Activated CD4-positive, alpha-beta T cell treated with anti-CD3 and anti-CD28 coated beads, Interleukin-2, amount 10 ng/mL, durations not matched to agents 24 days and 14 days (primary cell): Measurements from ENCODE around the gene TSPAN31. TPM values are rescaled to one million over a fixed set of nuclear protein-coding genes. Genes with fewer than 3 reads are reported as not detected.

Experiments
- DNase-seq: peaks from one replicate; pipeline ENCODE4 v3.0.0; 2022
- H3K27ac Mint-ChIP-seq: one replicate; pipeline ENCODE4 v1.8.0; 2022; ENCODE audit warnings: mild to moderate bottlenecking, mixed read lengths
- H3K27me3 Mint-ChIP-seq: one replicate; pipeline ENCODE4 v1.8.0; 2022; ENCODE audit warnings: mixed read lengths
- H3K36me3 Mint-ChIP-seq: one replicate; pipeline ENCODE4 v1.8.0; 2022; ENCODE audit warnings: low read depth, mild to moderate bottlenecking, mixed read lengths
- H3K4me1 Mint-ChIP-seq: one replicate; pipeline ENCODE4 v1.8.0; 2021; ENCODE audit warnings: mixed read lengths
- H3K4me3 Mint-ChIP-seq: one replicate; pipeline ENCODE4 v1.8.0; 2022; ENCODE audit warnings: mild to moderate bottlenecking, moderate library complexity, mixed read lengths
- H3K9me3 Mint-ChIP-seq: one replicate; pipeline ENCODE4 v1.8.0; 2021; ENCODE audit warnings: mixed read lengths
- intact Hi-C: fragments of 100-400 bp; cut with micrococcal nuclease; formaldehyde crosslinking; loops from one replicate; pipeline ENCODE4 v1.15.1; 2023
- total RNA-seq: library from RNA; stranded (reverse); gene quantifications from 2 replicates; pipeline ENCODE4 v1.2.3, GENCODE V29; 2022

Gene TSPAN31
- total RNA-seq, 1 donor from 2014 or later: 19.4 TPM

DNA sequence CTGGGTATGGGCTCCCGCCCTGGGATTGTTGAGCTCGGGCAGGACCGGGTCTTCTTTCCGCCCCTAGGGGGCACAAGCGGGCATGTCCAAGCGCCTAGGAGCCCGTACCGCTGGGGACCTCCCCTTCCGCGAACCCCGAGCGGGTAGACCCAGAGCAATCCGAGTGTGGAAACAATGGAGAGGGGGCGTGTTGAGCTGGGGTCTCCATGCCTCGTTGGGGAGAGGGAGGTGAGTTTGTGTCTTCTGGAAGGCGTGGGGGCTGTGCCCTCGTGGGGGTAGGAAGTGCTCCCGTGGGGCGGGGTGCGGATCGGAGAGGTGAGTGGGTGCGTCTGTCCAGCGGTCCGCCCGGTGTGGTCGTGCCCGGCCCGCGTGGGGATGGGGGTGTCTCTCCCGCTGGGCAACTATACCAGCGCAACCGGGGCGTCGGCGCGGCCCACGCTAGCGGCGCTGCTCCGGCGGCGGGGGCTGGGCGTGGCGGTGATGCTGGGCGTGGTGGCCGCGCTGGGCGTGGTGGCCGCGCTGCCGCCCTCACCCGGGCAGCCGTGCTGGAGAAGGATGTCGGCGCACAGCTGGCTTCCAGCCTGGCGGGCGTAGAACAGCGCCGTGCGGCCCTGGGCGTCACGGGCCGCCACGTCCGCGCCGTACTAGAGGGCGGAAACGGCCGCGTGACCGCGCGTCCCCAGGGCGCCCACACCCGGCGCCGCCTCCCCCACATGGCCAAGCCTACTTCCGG is 18.5 kb upstream of the TSPAN31 start:
- DNase-seq: peak; percentile 71
- intact Hi-C loops: no loop called here

GRCh38 chr12:57726884-57727757 is 17.7 kb upstream of the TSPAN31 start:
- Mint-ChIP-seq H3K36me3 (peaks cover 46% of the 10 kb centered on the region), H3K27me3 (no peaks in the 10 kb centered on the region), H3K27ac (no peak overlapping the region), H3K4me3 (no peak overlapping the region), H3K9me3 (no peaks in the 10 kb centered on the region), H3K4me1 (no peaks in the 10 kb centered on the region)
- DNase-seq: no peak
- intact Hi-C loops: no loop called here

More for the DNA sequence above, 18.5 kb upstream of the TSPAN31 start:
- no peaks in the 10 kb centered on the region for H3K27me3 Mint-ChIP-seq
- H3K4me1 Mint-ChIP-seq: no peaks in the 10 kb centered on the region
- H3K36me3 Mint-ChIP-seq: peaks cover 46% of the 10 kb centered on the region
- H3K9me3 Mint-ChIP-seq: no peaks in the 10 kb centered on the region
- H3K4me3 Mint-ChIP-seq: peak overlapping the region; percentile 55
- H3K27ac Mint-ChIP-seq: no peak overlapping the region

DNA sequence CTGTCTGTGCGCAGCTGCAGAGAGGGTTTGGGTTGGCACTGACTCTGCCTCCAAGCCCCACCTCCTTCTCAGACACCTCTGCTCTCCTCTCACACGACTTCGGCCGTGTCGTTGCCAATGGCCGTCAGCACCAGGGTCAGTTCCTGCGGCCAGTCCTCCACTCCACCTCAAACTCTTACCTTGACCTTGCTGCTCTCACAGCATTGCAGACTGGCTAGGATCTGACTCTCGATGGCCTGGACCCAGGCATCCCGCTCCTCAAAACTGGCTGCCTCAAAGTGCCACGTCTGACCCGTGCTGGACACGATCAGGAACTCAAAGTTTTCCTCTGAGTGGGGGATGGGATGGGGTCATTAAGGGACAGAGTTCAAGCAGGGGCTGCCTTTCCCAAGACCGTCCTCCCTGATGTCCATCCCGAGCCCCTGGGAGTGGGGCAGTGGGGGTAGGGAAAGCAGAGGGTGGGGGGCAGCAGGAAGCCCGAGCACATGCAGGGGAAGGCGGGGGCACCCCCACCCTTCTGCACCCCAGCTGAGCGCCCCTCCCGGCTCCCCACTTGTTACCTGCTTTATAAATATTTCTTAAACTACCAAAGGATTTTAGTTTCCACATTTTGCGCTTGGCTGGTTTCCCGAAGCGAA is 17.0 kb upstream of the TSPAN31 start:
- peaks cover 52% of the 10 kb centered on the region for H3K36me3 Mint-ChIP-seq
- intact Hi-C loops: no loop called here
- H3K27ac Mint-ChIP-seq: no peak overlapping the region
- H3K27me3 Mint-ChIP-seq: no peaks in the 10 kb centered on the region
- no peak for DNase-seq
- H3K4me1 Mint-ChIP-seq: no peaks in the 10 kb centered on the region
- H3K9me3 Mint-ChIP-seq: no peaks in the 10 kb centered on the region
- no peak overlapping the region for H3K4me3 Mint-ChIP-seq

- H3K4me3 Mint-ChIP-seq: no peak overlapping the region
- no peak for DNase-seq
- no peak overlapping the region for H3K27ac Mint-ChIP-seq
- H3K9me3 Mint-ChIP-seq: no peaks in the 10 kb centered on the region
- H3K36me3 Mint-ChIP-seq: peaks cover 57% of the 10 kb centered on the region
- H3K4me1 Mint-ChIP-seq: no peaks in the 10 kb centered on the region
- H3K27me3 Mint-ChIP-seq: no peaks in the 10 kb centered on the region
- intact Hi-C loops: no loop called here
Observed at GRCh38 chr12:57729321-57729844, 15.5 kb upstream of the TSPAN31 start.

GRCh38 chr12:57730336-57731067 is 14.3 kb upstream of the TSPAN31 start:
- intact Hi-C loops: no loop called here
- Mint-ChIP-seq H3K27ac (no peak overlapping the region), H3K27me3 (no peaks in the 10 kb centered on the region), H3K9me3 (no peaks in the 10 kb centered on the region), H3K36me3 (peaks cover 63% of the 10 kb centered on the region), H3K4me1 (peaks cover 4% of the 10 kb centered on the region), H3K4me3 (no peak overlapping the region)
- no peak for DNase-seq

GRCh38 chr12:57731411-57732080 is 13.3 kb upstream of the TSPAN31 start:
- Mint-ChIP-seq H3K4me1 (peaks cover 7% of the 10 kb centered on the region), H3K36me3 (peaks cover 65% of the 10 kb centered on the region), H3K27ac (no peak overlapping the region), H3K9me3 (no peaks in the 10 kb centered on the region), H3K4me3 (no peak overlapping the region), H3K27me3 (no peaks in the 10 kb centered on the region)
- intact Hi-C loops: no loop called here
- no peak for DNase-seq

- intact Hi-C loops: no loop called here
- H3K4me1 Mint-ChIP-seq: peaks cover 9% of the 10 kb centered on the region
- DNase-seq: no peak
- no peaks in the 10 kb centered on the region for H3K27me3 Mint-ChIP-seq
- no peak overlapping the region for H3K4me3 Mint-ChIP-seq
- peak overlapping the region; percentile 13 for H3K27ac Mint-ChIP-seq
- no peaks in the 10 kb centered on the region for H3K9me3 Mint-ChIP-seq
- peaks cover 69% of the 10 kb centered on the region for H3K36me3 Mint-ChIP-seq
Observed at GRCh38 chr12:57732270-57732669, 12.6 kb upstream of the TSPAN31 start.

- Mint-ChIP-seq H3K4me3 (no peak overlapping the region), H3K4me1 (peaks cover 9% of the 10 kb centered on the region), H3K27me3 (no peaks in the 10 kb centered on the region), H3K9me3 (no peaks in the 10 kb centered on the region), H3K36me3 (peaks cover 66% of the 10 kb centered on the region), H3K27ac (peak overlapping the region; percentile 13)
- DNase-seq: no peak
- intact Hi-C loops: no loop called here
Observed at GRCh38 chr12:57732726-57733593, 11.9 kb upstream of the TSPAN31 start.

DNA sequence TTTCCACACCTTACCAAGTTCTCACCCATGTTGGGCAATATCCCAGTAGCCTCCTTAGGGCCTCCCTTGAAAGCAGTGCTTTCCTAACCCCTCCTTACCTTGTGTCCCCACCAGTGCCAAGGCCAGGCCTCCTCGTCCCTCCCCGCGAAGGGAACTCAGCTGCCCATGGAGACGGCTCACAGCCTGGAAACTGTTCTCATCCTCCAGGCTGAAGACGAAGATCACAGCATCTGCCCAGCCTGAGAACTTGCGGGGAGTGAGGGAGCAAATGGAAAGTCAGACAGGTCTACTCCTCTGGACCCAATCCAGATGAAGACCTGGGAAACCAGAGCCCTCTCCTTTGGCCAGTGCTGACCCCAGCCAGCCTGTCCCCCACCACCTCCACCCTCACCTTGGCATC is 10.9 kb upstream of the TSPAN31 start:
- Mint-ChIP-seq H3K27me3 (no peaks in the 10 kb centered on the region), H3K9me3 (no peaks in the 10 kb centered on the region), H3K27ac (no peak overlapping the region), H3K4me3 (no peak overlapping the region), H3K4me1 (peaks cover 10% of the 10 kb centered on the region), H3K36me3 (peaks cover 59% of the 10 kb centered on the region)
- DNase-seq: no peak
- intact Hi-C loops: no loop called here

DNA sequence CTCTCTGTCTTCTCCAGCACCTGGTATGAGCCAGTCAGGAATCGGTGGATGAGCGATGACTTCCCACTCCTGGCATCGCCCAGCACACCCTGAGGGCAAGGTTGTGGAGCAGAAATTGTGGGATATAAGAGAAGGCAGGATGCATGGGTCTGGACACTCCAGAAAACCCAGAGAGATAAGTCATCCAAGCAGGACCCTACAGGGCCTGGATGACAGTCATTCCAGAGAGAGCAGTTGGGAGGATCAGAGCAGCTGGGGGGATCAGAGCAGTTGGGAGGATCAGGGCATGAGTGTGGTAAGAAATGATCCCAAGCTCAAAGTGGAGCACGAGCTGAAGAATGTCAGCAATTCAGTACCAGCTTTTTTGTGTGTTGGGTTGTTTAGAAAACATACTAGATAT is 10.2 kb upstream of the TSPAN31 start:
- intact Hi-C loops: no loop called here
- Mint-ChIP-seq H3K36me3 (peaks cover 58% of the 10 kb centered on the region), H3K9me3 (no peaks in the 10 kb centered on the region), H3K4me1 (peaks cover 16% of the 10 kb centered on the region), H3K27ac (peak overlapping the region; percentile 3), H3K27me3 (no peaks in the 10 kb centered on the region), H3K4me3 (no peak overlapping the region)
- DNase-seq: no peak

DNA sequence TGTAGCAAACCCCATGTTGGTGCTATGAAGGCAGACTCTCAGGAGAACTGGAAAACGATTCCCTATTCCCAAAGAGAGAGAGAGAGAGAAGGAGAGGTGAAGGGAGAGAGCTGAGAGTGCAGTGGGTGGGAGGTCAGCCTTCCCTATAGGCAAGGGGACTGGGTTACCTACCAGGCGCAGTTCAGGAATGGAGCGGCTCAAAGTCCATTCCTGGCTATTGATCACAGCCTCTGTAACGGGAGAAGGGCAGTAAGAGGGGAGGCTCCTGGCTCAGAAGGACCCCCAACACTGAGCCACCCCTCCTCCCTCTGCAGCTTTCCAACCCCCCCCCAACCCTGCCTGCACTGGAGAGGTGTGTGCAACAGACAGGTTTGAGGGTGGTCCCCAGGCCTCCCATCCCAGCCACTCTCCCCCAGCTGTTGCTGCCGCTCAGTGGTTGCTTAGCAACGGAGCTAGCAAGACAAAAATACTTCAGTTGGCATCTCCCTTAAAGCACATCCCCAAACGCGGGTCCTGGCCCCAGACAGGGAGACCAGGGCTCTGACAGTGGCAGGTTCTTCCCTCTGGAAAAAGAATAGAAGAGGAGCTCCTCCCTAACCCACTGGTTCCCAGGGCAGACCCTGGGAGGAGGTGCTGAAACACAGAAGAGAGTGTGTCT is 9.5 kb upstream of the TSPAN31 start:
- H3K9me3 Mint-ChIP-seq: no peaks in the 10 kb centered on the region
- H3K27ac Mint-ChIP-seq: peak overlapping the region; percentile 7
- intact Hi-C loops: no loop called here
- no peaks in the 10 kb centered on the region for H3K27me3 Mint-ChIP-seq
- H3K4me3 Mint-ChIP-seq: no peak overlapping the region
- no peak for DNase-seq
- peaks cover 51% of the 10 kb centered on the region for H3K36me3 Mint-ChIP-seq
- H3K4me1 Mint-ChIP-seq: peaks cover 21% of the 10 kb centered on the region
